ENCODE data around the gene TEX44. TPM values are rescaled to one million over a fixed set of nuclear protein-coding genes. Genes with fewer than 3 reads are reported as not detected.
A peak's percentile ranks its signal among the peaks of the same experiment; 100 is the strongest.

TEX44 gene
- total and polyA plus RNA-seq, 2 of the 13 experiments (the other 11 are each of a cell fraction or from before 2014, with no cell fraction given), result not detected

- TF ChIP-seq ZNF704 (CRISPR knock-in tag; IDR thresholded peaks at IDR 0.05; ENCODE audit: borderline replicate concordance) (no peak), HES4 (CRISPR knock-in tag; IDR thresholded peaks at IDR 0.05; ENCODE audit: borderline replicate concordance) (0 out of 2 replicates have a peak, but pooled peaks have one; percentile 31), ZBTB42 (CRISPR knock-in tag; IDR thresholded peaks at IDR 0.05) (no peak), HIC2 (CRISPR knock-in tag; IDR thresholded peaks at IDR 0.05; ENCODE audit: low read depth) (0 out of 2 replicates have a peak, but pooled peaks have one; percentile 28), ZNF460 (CRISPR knock-in tag; IDR thresholded peaks at IDR 0.05; ENCODE audit: borderline replicate concordance) (no peak), KMT2A (CRISPR knock-in tag; IDR thresholded peaks at IDR 0.05) (0 out of 2 replicates have a peak, but pooled peaks have one; percentile 28), ESRRA (CRISPR knock-in tag; IDR thresholded peaks at IDR 0.05; ENCODE audit: low read depth) (0 out of 2 replicates have a peak, but pooled peaks have one; percentile 29), RAD51 (IDR thresholded peaks at IDR 0.05; ENCODE audit: borderline replicate concordance) (no peak), ZNF557 (CRISPR knock-in tag; IDR thresholded peaks at IDR 0.05) (no peak), CHCHD3 (CRISPR knock-in tag; IDR thresholded peaks at IDR 0.05) (no peak), EP300 (IDR thresholded peaks at IDR 0.05; ENCODE audit: low read depth in 2 of 2, low read length in 2 of 2) (no peak), EP300 (CRISPR knock-in tag; IDR thresholded peaks at IDR 0.05; ENCODE audit: borderline replicate concordance) (0 out of 2 replicates have a peak, but pooled peaks have one; percentile 11), ZNF20 (CRISPR knock-in tag; IDR thresholded peaks at IDR 0.05) (no peak), ZNF713 (CRISPR knock-in tag; IDR thresholded peaks at IDR 0.05) (0 out of 2 replicates have a peak, but pooled peaks have one; percentile 25), ZC3H4 (CRISPR knock-in tag; IDR thresholded peaks at IDR 0.05; ENCODE audit: borderline replicate concordance) (no peak), ELF3 (CRISPR knock-in tag; IDR thresholded peaks at IDR 0.05) (no peak), ZNF710 (CRISPR knock-in tag; IDR thresholded peaks at IDR 0.05; ENCODE audit: borderline replicate concordance) (0 out of 2 replicates have a peak, but pooled peaks have one; percentile 9), RFX1 (IDR thresholded peaks at IDR 0.05) (peak; percentile 59), KDM6A (CRISPR knock-in tag; IDR thresholded peaks at IDR 0.05; ENCODE audit: low read depth) (no peak), TBP (CRISPR knock-in tag; IDR thresholded peaks at IDR 0.05) (no peak), NRL (CRISPR knock-in tag; IDR thresholded peaks at IDR 0.05; ENCODE audit: borderline replicate concordance) (peak; percentile 14; the same call in 1 of the 2 replicates), CEBPZ (IDR thresholded peaks at IDR 0.05; ENCODE audit: low read length) (no peak), ELF4 (CRISPR knock-in tag; IDR thresholded peaks at IDR 0.05; ENCODE audit: borderline replicate concordance) (no peak), ZNF678 (CRISPR knock-in tag; IDR thresholded peaks at IDR 0.05) (no peak)
These were observed 19.4 kb downstream of the TEX44 start (continued) for GRCh38 chr2:231612109-231612455.
